Mesothelial cell of epicardium (in vitro differentiated cells): ENCODE results near the gene PRMT7. TPM values are rescaled to one million over a fixed set of nuclear protein-coding genes. Genes with fewer than 3 reads are reported as not detected.

Source experiments
- DNase-seq, 2 experiments: peaks; one replicate each; pipeline ENCODE4 v3.0.0; 2021; ENCODE audit warnings: low spot score in 2 of 2; ENCODE audit not compliant: unreplicated experiment in 2 of 2
- H3K27ac Mint-ChIP-seq: 2 replicates; pipeline ENCODE4 v1.8.0; 2021; ENCODE audit warnings: mixed read lengths
- H3K27me3 Mint-ChIP-seq: 2 replicates; pipeline ENCODE4 v1.8.0; 2021; ENCODE audit warnings: low read depth, mixed read lengths
- H3K36me3 Mint-ChIP-seq: 2 replicates; pipeline ENCODE4 v1.8.0; 2021; ENCODE audit warnings: mixed read lengths
- H3K4me1 Mint-ChIP-seq: 2 replicates; pipeline ENCODE4 v1.8.0; 2021; ENCODE audit warnings: mixed read lengths
- H3K4me3 Mint-ChIP-seq: 2 replicates; pipeline ENCODE4 v1.8.0; 2021; ENCODE audit warnings: mild to moderate bottlenecking, moderate library complexity, mixed read lengths
- H3K9me3 Mint-ChIP-seq: 2 replicates; pipeline ENCODE4 v1.8.0; 2021; ENCODE audit warnings: mixed read lengths
- total RNA-seq: library from RNA; stranded (reverse); gene quantifications from 3 replicates; pipeline ENCODE4 v1.2.1, GENCODE V29; 2021
- TF ChIP-seq, protein P1 (sequence below): fragments of 200-600 bp; sonication (generic); IDR thresholded peaks from one replicate; pipeline ENCODE4 v1.5.0; 2021; ENCODE audit warnings: antibody characterized with exemption; ENCODE audit not compliant: unreplicated experiment

PRMT7 gene
- total RNA-seq, 1 donor from 2014 or later: 77.9 TPM

DNA sequence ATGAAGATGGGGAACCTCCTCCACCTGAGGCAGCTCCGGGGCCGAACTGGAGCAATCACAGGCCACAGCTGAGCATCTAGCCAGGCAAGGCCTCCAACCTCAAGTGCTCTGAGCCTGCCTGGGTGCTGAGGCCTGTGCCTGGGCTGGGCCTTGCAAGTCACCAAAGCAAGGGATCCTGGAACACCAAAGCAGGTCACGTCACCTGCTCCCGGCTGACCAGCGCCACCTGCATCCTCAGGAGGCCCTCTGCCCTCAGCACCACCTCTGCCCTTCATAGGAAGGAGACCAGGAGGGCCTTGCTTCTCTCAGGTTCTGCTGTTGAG lies 69.5 kb downstream of the PRMT7 start:
- Mint-ChIP-seq H3K4me1 (peaks cover 9% of the 10 kb centered on the region), H3K36me3 (no peaks in the 10 kb centered on the region)
- no peak for DNase-seq

GRCh38 chr16:68380676-68381362 lies 70.0 kb downstream of the PRMT7 start:
- Mint-ChIP-seq H3K4me1 (peaks cover 9% of the 10 kb centered on the region), H3K4me3 (no peak overlapping the region), H3K27me3 (no peaks in the 10 kb centered on the region), H3K9me3 (no peaks in the 10 kb centered on the region), H3K27ac (no peak overlapping the region), H3K36me3 (no peaks in the 10 kb centered on the region)
- no peak for DNase-seq
- TF ChIP-seq, protein P1, sequence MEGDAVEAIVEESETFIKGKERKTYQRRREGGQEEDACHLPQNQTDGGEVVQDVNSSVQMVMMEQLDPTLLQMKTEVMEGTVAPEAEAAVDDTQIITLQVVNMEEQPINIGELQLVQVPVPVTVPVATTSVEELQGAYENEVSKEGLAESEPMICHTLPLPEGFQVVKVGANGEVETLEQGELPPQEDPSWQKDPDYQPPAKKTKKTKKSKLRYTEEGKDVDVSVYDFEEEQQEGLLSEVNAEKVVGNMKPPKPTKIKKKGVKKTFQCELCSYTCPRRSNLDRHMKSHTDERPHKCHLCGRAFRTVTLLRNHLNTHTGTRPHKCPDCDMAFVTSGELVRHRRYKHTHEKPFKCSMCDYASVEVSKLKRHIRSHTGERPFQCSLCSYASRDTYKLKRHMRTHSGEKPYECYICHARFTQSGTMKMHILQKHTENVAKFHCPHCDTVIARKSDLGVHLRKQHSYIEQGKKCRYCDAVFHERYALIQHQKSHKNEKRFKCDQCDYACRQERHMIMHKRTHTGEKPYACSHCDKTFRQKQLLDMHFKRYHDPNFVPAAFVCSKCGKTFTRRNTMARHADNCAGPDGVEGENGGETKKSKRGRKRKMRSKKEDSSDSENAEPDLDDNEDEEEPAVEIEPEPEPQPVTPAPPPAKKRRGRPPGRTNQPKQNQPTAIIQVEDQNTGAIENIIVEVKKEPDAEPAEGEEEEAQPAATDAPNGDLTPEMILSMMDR: no peak

More for the DNA sequence above, 69.5 kb downstream of the PRMT7 start:
- H3K4me3 Mint-ChIP-seq: no peak overlapping the region
- H3K27me3 Mint-ChIP-seq: no peaks in the 10 kb centered on the region
- no peak overlapping the region for H3K27ac Mint-ChIP-seq
- no peaks in the 10 kb centered on the region for H3K9me3 Mint-ChIP-seq
- TF ChIP-seq, protein P1: no peak

GRCh38 chr16:68381363-68381724 lies 70.5 kb downstream of the PRMT7 start:
- H3K27ac Mint-ChIP-seq: no peak overlapping the region
- H3K4me3 Mint-ChIP-seq: no peak overlapping the region
- peaks cover 9% of the 10 kb centered on the region for H3K4me1 Mint-ChIP-seq
- H3K27me3 Mint-ChIP-seq: no peaks in the 10 kb centered on the region
- DNase-seq: no peak
- H3K9me3 Mint-ChIP-seq: no peaks in the 10 kb centered on the region
- TF ChIP-seq, protein P1: no peak
- H3K36me3 Mint-ChIP-seq: no peaks in the 10 kb centered on the region

DNA sequence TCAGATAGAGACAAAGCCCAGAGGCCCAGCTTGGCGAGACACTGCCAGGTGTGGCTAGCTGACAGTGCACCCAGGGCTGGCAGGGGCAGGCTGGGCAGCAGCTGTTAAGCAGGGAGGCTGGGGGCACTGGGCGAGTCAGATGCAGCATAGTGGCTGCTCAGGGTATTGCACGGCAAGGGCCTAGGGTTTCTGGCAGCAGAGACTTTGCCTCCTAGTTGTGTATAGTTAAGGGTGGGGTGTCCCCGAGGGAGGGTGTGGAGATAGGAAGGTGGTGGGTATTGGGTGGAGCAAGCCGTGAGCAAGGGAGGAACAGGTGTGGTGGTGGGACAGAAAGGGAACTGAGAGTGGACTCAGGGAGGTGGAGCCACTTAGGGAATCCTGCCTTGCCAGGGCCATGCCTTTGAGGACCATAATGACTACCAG lies 71.5 kb downstream of the PRMT7 start:
- Mint-ChIP-seq H3K9me3 (no peaks in the 10 kb centered on the region), H3K4me1 (peaks cover 9% of the 10 kb centered on the region), H3K36me3 (no peaks in the 10 kb centered on the region), H3K27ac (no peak overlapping the region), H3K27me3 (no peaks in the 10 kb centered on the region), H3K4me3 (no peak overlapping the region)
- DNase-seq: no peak
- TF ChIP-seq, protein P1: peak; percentile 40

GRCh38 chr16:68383858-68384257 lies 73.0 kb downstream of the PRMT7 start:
- no peak overlapping the region for H3K27ac Mint-ChIP-seq
- no peak for DNase-seq

More at GRCh38 chr16:68383858-68384257, 73.0 kb downstream of the PRMT7 start:
- no peaks in the 10 kb centered on the region for H3K9me3 Mint-ChIP-seq
- TF ChIP-seq, protein P1: no peak
- no peaks in the 10 kb centered on the region for H3K36me3 Mint-ChIP-seq
- peaks cover 3% of the 10 kb centered on the region for H3K4me1 Mint-ChIP-seq
- no peaks in the 10 kb centered on the region for H3K27me3 Mint-ChIP-seq
- H3K4me3 Mint-ChIP-seq: no peak overlapping the region
